GM12878 (cell line): ENCODE results near the gene BICC1. TPM values are rescaled to one million over a fixed set of nuclear protein-coding genes. Genes with fewer than 3 reads are reported as not detected.

Experiments
- ATAC-seq: fragments of 200-7000 bp; cut with Tn5 transposase; 3 replicates; pipeline ENCODE4 v1.9.1; 2020; ENCODE audit warnings: mild to moderate bottlenecking, moderate library complexity
- BruUV-seq: library from RNA; stranded (reverse); fragments of 400-500 nt; replicated peaks from 2 replicates; lab custom pipeline; 2021; lab: Mats Ljungman, UMichigan
- CTCF ChIA-PET: fragments of 300-600 bp; sonication (Branson Sonifier 250); formaldehyde crosslinking; extraction: SDS; loops from one replicate; lab custom pipeline; 2021; ENCODE audit warnings: inconsistent platforms; lab: Yijun Ruan, JAX
- POLR2A ChIA-PET: fragments of 350-600 bp; formaldehyde crosslinking; extraction: SDS; loops from one replicate; lab custom pipeline; 2021; ENCODE audit warnings: inconsistent platforms; lab: Charles Lee
- RAD21 ChIA-PET: fragments of 300-600 bp; sonication (Branson Sonifier 250); formaldehyde crosslinking; loops from one replicate; lab custom pipeline; 2023; ENCODE audit warnings: antibody characterized with exemption; ENCODE audit not compliant: unreplicated experiment; lab: Charles Lee
- SMC1A ChIA-PET: fragments of 300-600 bp; sonication (Branson Sonifier 250); formaldehyde crosslinking; loops from one replicate; lab custom pipeline; 2023; ENCODE audit not compliant: unreplicated experiment, uncharacterized antibody; lab: Charles Lee
- DNase-seq: peaks from one replicate; pipeline ENCODE4 v3.0.0-alpha.2; 2011; ENCODE audit warnings: low read depth, low spot score
- FAIRE-seq: peaks from 3 replicates; lab custom pipeline; 2011; peaks lifted over from hg19 to GRCh38; lab: Jason Lieb, UNC
- H2AFZ ChIP-seq: 2 replicates; pipeline ENCODE4 v1.6.0; 2011; ENCODE audit warnings: low read depth, low read length, control low read depth; ENCODE audit not compliant: control insufficient read depth
- H3K27ac ChIP-seq: 2 replicates; pipeline ENCODE4 v1.5.1; 2011; ENCODE audit warnings: control low read depth; ENCODE audit not compliant: control insufficient read depth, insufficient read depth
- H3K27me3 ChIP-seq, 2 experiments: replicated peaks in 1 of 2; 2 replicates each; pipeline versions ENCODE4 v1.6.0 to v1.6.1; 2011; ENCODE audit warnings: low read length in 1 of 2; ENCODE audit not compliant: control insufficient read depth in 2 of 2, insufficient read depth in 2 of 2
- H3K36me3 ChIP-seq, 2 experiments: 2 replicates each; pipeline ENCODE4 v1.5.1; 2011; ENCODE audit warnings: low read length in 1 of 2; ENCODE audit not compliant: control insufficient read depth in 2 of 2, insufficient read depth in 2 of 2
- H3K4me1 ChIP-seq: 2 replicates; pipeline ENCODE4 v1.6.1; 2011; ENCODE audit warnings: mild to moderate bottlenecking, low read length, moderate library complexity, mixed read lengths; ENCODE audit not compliant: control insufficient read depth, insufficient read depth
- H3K4me2 ChIP-seq: 2 replicates; pipeline ENCODE4 v1.6.0; 2011; ENCODE audit warnings: control low read depth; ENCODE audit not compliant: control insufficient read depth, insufficient read depth
- H3K4me3 ChIP-seq: fragments of 200-600 bp; sonication (generic); 2 replicates; pipeline ENCODE4 v1.5.1; 2016
- H3K79me2 ChIP-seq: 2 replicates; pipeline ENCODE4 v1.6.0; 2011; ENCODE audit warnings: low read length; ENCODE audit not compliant: control insufficient read depth, insufficient read depth
- H3K9ac ChIP-seq: 2 replicates; pipeline ENCODE4 v1.8.0; 2011; ENCODE audit warnings: low read length, control low read depth, mixed read lengths; ENCODE audit not compliant: control insufficient read depth, insufficient read depth
- H3K9me3 ChIP-seq: replicated peaks from 3 replicates; pipeline ENCODE4 v1.5.1; 2011; ENCODE audit warnings: mild to moderate bottlenecking, low read length; ENCODE audit not compliant: control insufficient read depth, insufficient read depth
- H4K20me1 ChIP-seq: 2 replicates; pipeline ENCODE4 v1.6.0; 2011; ENCODE audit not compliant: control insufficient read depth, insufficient read depth
- ATF7 ChIP-seq: fragments of 450-650 bp; IDR thresholded peaks from 2 replicates; pipeline ENCODE4 v1.6.1; 2016; ENCODE audit warnings: low read depth, mild to moderate bottlenecking
- CBFB ChIP-seq: IDR thresholded peaks from 2 replicates; pipeline ENCODE4 v1.6.1; 2016; ENCODE audit warnings: antibody characterized with exemption, low read depth
- CHD1 ChIP-seq: IDR thresholded peaks from 2 replicates; pipeline ENCODE4 v1.6.1; 2012; ENCODE audit warnings: low read depth, low read length, improper control_type of control experiment
- CREB1 ChIP-seq: IDR thresholded peaks from 2 replicates; pipeline ENCODE4 v1.6.1; 2012; ENCODE audit warnings: low read depth, mild to moderate bottlenecking, inconsistent platforms
- CREM ChIP-seq: IDR thresholded peaks from 2 replicates; pipeline ENCODE4 v1.6.1; 2014; ENCODE audit warnings: antibody characterized with exemption, low read depth
- IRF4 ChIP-seq: IDR thresholded peaks from 2 replicates; pipeline ENCODE4 v1.6.1; 2011; ENCODE audit warnings: low read depth, low read length
- MTA2 ChIP-seq: fragments of 450-650 bp; IDR thresholded peaks from 2 replicates; pipeline ENCODE4 v1.6.1; 2016; ENCODE audit warnings: low read depth, mild to moderate bottlenecking, moderate library complexity
- NRF1 ChIP-seq: conservative IDR thresholded peaks from 2 replicates; pipeline ENCODE4 v1.6.1; 2011; ENCODE audit warnings: mild to moderate bottlenecking, low read depth, low read length, improper control_type of control experiment
- POU2F2 ChIP-seq: IDR thresholded peaks from 3 replicates; pipeline ENCODE4 v1.6.1; 2011; ENCODE audit warnings: low read depth, mild to moderate bottlenecking, low read length, borderline replicate concordance
- TCF3 ChIP-seq: IDR thresholded peaks from 2 replicates; pipeline ENCODE4 v1.6.1; 2012; ENCODE audit warnings: low read depth, mild to moderate bottlenecking, low read length, borderline replicate concordance; ENCODE audit not compliant: insufficient read depth
- ZNF207 ChIP-seq: fragments of 450-650 bp; IDR thresholded peaks from 2 replicates; pipeline ENCODE4 v1.6.1; 2014; ENCODE audit warnings: antibody characterized with exemption, mild to moderate bottlenecking, borderline replicate concordance
- ZSCAN29 ChIP-seq: fragments of 450-650 bp; IDR thresholded peaks from 2 replicates; pipeline ENCODE4 v1.6.1; 2017; ENCODE audit warnings: mild to moderate bottlenecking, moderate library complexity
- WGBS: methylation state at CpG from one replicate; pipeline ENCODE4 v1.1.6; 2016; ENCODE audit warnings: low lambda C conversion rate; ENCODE audit not compliant: insufficient replicate concordance, insufficient coverage; ENCODE audit errors: missing lambda C conversion rate; 5-methylcytosine and 5-hydroxymethylcytosine counted together
- in situ Hi-C: fragments of 300-500 bp; cut with MboI; formaldehyde crosslinking; loops from 9 replicates; pipeline ENCODE4 v1.14.3; 2018; ENCODE audit warnings: mixed read lengths
- intact Hi-C: fragments of 100-400 bp; cut with micrococcal nuclease; formaldehyde crosslinking; loops from one replicate; pipeline ENCODE4 v1.14.2; 2022; ENCODE audit not compliant: unreplicated experiment
- polyA plus RNA-seq, 11 experiments: library from polyadenylated mRNA; depleted of rRNA in 4 of 11; unstranded in 6 of 11; stranded (reverse) in 5 of 11; fragments of >200 nt; fragmentation: Nextera tagmentation in 4 of 11; fragmentation: Illumina TruSeq in 1 of 11; extraction: Ambion mirVana in 4 of 11; extraction: Trizol in 1 of 11; gene quantifications; 1 replicate in 1 of 11; 2 replicates in 10 of 11; pipeline versions ENCODE4 v1.2.1 to v1.2.3, GENCODE V29; 2011 to 2016; ENCODE audit warnings: inconsistent platforms in 2 of 11, missing spikeins in 2 of 11, low read depth in 1 of 11
- total RNA-seq, 4 experiments: library from RNA; depleted of rRNA in 3 of 4; stranded (reverse); fragments of >200 nt in 3 of 4; fragmentation: Illumina TruSeq in 1 of 4; extraction: Trizol in 1 of 4; gene quantifications; 2 replicates each; pipeline versions ENCODE4 v1.2.1 to v1.2.3, GENCODE V29; 2013 to 2021
- TF ChIP-seq, protein P1 (sequence below): fragments of 450-650 bp; IDR thresholded peaks from 2 replicates; pipeline ENCODE4 v1.6.1; 2016; ENCODE audit warnings: mild to moderate bottlenecking, moderate library complexity, borderline replicate concordance
- TF ChIP-seq, protein P2 (sequence below): IDR thresholded peaks from 2 replicates; pipeline ENCODE4 v1.6.1; 2011; ENCODE audit warnings: borderline replicate concordance, low read depth, mild to moderate bottlenecking, moderate library complexity, low read length; ENCODE audit not compliant: insufficient read depth, poor library complexity, severe bottlenecking
- TF ChIP-seq, protein P3 (sequence below): fragments of 450-650 bp; IDR thresholded peaks from 2 replicates; pipeline ENCODE4 v1.6.1; 2017; ENCODE audit warnings: mild to moderate bottlenecking, moderate library complexity

Gene BICC1
- total and polyA plus RNA-seq, 10 of the 15 experiments (the other 5 are each of a cell fraction or from before 2014, with no cell fraction given), result 0.01 to 0.10 (median 0.04) TPM; not detected in 5

DNA sequence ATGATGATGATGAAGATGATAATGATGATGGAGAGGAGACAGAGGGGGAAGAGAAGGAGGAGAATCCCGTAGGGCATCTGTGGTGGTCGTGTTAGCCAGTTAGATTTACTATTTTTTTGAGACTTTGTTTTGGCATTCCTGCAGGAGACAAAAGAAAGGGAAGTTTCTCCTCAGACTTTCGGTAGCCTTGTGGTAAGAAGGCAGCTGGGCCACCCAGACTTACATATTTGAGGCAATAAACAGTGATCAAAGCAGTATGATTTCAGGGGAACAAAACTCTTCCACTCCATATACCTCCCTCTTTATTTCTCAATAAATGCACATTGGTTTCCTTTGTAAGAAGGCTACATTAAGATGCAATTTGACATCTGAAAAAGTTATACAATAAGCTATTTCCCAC is 32.4 kb upstream of the BICC1 start (continued):
- TF ChIP-seq, protein P1, sequence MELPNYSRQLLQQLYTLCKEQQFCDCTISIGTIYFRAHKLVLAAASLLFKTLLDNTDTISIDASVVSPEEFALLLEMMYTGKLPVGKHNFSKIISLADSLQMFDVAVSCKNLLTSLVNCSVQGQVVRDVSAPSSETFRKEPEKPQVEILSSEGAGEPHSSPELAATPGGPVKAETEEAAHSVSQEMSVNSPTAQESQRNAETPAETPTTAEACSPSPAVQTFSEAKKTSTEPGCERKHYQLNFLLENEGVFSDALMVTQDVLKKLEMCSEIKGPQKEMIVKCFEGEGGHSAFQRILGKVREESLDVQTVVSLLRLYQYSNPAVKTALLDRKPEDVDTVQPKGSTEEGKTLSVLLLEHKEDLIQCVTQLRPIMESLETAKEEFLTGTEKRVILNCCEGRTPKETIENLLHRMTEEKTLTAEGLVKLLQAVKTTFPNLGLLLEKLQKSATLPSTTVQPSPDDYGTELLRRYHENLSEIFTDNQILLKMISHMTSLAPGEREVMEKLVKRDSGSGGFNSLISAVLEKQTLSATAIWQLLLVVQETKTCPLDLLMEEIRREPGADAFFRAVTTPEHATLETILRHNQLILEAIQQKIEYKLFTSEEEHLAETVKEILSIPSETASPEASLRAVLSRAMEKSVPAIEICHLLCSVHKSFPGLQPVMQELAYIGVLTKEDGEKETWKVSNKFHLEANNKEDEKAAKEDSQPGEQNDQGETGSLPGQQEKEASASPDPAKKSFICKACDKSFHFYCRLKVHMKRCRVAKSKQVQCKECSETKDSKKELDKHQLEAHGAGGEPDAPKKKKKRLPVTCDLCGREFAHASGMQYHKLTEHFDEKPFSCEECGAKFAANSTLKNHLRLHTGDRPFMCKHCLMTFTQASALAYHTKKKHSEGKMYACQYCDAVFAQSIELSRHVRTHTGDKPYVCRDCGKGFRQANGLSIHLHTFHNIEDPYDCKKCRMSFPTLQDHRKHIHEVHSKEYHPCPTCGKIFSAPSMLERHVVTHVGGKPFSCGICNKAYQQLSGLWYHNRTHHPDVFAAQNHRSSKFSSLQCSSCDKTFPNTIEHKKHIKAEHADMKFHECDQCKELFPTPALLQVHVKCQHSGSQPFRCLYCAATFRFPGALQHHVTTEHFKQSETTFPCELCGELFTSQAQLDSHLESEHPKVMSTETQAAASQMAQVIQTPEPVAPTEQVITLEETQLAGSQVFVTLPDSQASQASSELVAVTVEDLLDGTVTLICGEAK, result no peak
- TF ChIP-seq CHD1, result no peak
- no peak for TF ChIP-seq ATF7
- no peak for TF ChIP-seq CREB1
- no peak for TF ChIP-seq CBFB
- TF ChIP-seq, all 136 proteins: peak for 0

DNA sequence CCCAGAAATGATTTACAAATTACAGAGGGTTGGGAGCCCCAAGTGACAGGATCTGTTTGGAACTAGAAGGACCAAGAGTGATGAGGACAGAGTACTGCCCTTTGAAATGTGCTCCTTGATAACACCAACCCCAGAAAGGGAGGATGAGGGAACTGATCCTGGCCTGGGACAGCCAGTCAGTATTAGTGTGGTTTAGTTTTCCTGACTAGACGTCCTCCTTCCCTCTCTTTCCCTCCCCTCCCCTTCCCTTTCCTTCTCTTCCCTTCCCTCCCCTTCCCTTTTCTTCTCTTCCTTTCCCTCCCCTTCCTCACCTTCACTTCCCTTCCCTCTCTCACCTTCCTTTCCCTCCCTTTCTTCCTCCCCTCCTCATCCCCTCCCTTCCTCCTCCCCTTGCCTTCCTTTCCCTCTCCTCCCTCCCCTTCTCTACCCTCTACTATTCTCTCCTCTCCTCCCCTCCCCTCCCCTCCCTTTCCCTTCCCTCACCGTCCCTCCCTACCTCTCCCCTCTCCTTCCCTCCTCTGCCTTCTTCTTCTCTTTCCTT is 31.0 kb upstream of the BICC1 start:
- no peak for ATAC-seq
- no peaks in the 10 kb centered on the region for H3K79me2 ChIP-seq
- intact Hi-C loops, result no loop called here
- in situ Hi-C loops, result no loop called here
- ChIA-PET RAD21 (no interaction called here), SMC1A (no interaction called here), CTCF (no interaction called here), POLR2A (no interaction called here)
- no peak for DNase-seq
- H3K36me3 ChIP-seq, result no peaks in the 10 kb centered on the region
- no peak overlapping the region for H2AFZ ChIP-seq
- H3K4me2 ChIP-seq, result no peak overlapping the region
- no peaks in the 10 kb centered on the region for H3K9me3 ChIP-seq
- H4K20me1 ChIP-seq, result no peaks in the 10 kb centered on the region
- H3K27me3 ChIP-seq, result no peaks in the 10 kb centered on the region
- 6% methylated on average over 2 of the region's 2 CpGs for WGBS
- no peaks in the 10 kb centered on the region for H3K4me1 ChIP-seq
- no peak for FAIRE-seq
- H3K4me3 ChIP-seq, result no peak overlapping the region
- H3K9ac ChIP-seq, result no peak overlapping the region
- BruUV-seq, result no TSS peak
- H3K27ac ChIP-seq, result no peak overlapping the region
- TF ChIP-seq POU2F2 (no peak), ZSCAN29 (no peak), CREM (no peak), IRF4 (no peak), TCF3 (no peak), ZNF207 (no peak), MTA2 (no peak), NRF1 (no peak)
- TF ChIP-seq, protein P2, sequence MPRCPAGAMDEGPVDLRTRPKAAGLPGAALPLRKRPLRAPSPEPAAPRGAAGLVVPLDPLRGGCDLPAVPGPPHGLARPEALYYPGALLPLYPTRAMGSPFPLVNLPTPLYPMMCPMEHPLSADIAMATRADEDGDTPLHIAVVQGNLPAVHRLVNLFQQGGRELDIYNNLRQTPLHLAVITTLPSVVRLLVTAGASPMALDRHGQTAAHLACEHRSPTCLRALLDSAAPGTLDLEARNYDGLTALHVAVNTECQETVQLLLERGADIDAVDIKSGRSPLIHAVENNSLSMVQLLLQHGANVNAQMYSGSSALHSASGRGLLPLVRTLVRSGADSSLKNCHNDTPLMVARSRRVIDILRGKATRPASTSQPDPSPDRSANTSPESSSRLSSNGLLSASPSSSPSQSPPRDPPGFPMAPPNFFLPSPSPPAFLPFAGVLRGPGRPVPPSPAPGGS, result no peak
- TF ChIP-seq, protein P3, sequence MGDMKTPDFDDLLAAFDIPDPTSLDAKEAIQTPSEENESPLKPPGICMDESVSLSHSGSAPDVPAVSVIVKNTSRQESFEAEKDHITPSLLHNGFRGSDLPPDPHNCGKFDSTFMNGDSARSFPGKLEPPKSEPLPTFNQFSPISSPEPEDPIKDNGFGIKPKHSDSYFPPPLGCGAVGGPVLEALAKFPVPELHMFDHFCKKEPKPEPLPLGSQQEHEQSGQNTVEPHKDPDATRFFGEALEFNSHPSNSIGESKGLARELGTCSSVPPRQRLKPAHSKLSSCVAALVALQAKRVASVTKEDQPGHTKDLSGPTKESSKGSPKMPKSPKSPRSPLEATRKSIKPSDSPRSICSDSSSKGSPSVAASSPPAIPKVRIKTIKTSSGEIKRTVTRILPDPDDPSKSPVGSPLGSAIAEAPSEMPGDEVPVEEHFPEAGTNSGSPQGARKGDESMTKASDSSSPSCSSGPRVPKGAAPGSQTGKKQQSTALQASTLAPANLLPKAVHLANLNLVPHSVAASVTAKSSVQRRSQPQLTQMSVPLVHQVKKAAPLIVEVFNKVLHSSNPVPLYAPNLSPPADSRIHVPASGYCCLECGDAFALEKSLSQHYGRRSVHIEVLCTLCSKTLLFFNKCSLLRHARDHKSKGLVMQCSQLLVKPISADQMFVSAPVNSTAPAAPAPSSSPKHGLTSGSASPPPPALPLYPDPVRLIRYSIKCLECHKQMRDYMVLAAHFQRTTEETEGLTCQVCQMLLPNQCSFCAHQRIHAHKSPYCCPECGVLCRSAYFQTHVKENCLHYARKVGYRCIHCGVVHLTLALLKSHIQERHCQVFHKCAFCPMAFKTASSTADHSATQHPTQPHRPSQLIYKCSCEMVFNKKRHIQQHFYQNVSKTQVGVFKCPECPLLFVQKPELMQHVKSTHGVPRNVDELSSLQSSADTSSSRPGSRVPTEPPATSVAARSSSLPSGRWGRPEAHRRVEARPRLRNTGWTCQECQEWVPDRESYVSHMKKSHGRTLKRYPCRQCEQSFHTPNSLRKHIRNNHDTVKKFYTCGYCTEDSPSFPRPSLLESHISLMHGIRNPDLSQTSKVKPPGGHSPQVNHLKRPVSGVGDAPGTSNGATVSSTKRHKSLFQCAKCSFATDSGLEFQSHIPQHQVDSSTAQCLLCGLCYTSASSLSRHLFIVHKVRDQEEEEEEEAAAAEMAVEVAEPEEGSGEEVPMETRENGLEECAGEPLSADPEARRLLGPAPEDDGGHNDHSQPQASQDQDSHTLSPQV, result no peak
